Transverse colon (tissue), 4 donors: ENCODE results near the gene ITGB2. TPM values are rescaled to one million over a fixed set of nuclear protein-coding genes. Genes with fewer than 3 reads are reported as not detected.

Experiments used
- DNase-seq: peaks from one replicate; pipeline ENCODE4 v3.0.0-alpha.2; 2019
- H3K27ac ChIP-seq, 4 donors: fragments of 200-600 bp; sonication (generic); 2 replicates each; pipeline ENCODE4 v1.5.1; 2016 to 2018; ENCODE audit warnings: inconsistent platforms in 4 of 4
- H3K27me3 ChIP-seq: fragments of 200-600 bp; sonication (generic); 2 replicates; pipeline ENCODE4 v1.5.1; 2017; ENCODE audit warnings: inconsistent platforms
- H3K36me3 ChIP-seq, 4 donors: fragments of 200-600 bp; sonication (generic); 2 replicates each; pipeline ENCODE4 v1.5.1; 2017 to 2019; ENCODE audit warnings: inconsistent platforms in 4 of 4
- H3K4me1 ChIP-seq, 4 donors: fragments of 200-600 bp; sonication (generic); 2 replicates each; pipeline ENCODE4 v1.5.1; 2017 to 2020; ENCODE audit warnings: inconsistent platforms in 4 of 4
- H3K4me3 ChIP-seq, 4 donors: fragments of 200-600 bp; sonication (generic); 1 replicate in 1 of 4; 2 replicates in 3 of 4; pipeline versions ENCODE4 v1.5.1 to v1.6.1; 2017 to 2019; ENCODE audit warnings: inconsistent platforms in 4 of 4
- H3K9me3 ChIP-seq, 2 donors: fragments of 200-600 bp; sonication (generic); 2 replicates each; pipeline ENCODE4 v1.5.1; 2017 to 2019; ENCODE audit warnings: inconsistent platforms in 2 of 2
- EP300 ChIP-seq: sonication (generic); formaldehyde crosslinking; IDR thresholded peaks from one replicate; pipeline ENCODE4 v1.6.1; 2017; ENCODE audit warnings: antibody characterized with exemption, low read depth
- POLR2A ChIP-seq: fragments of 450-650 bp; IDR thresholded peaks from one replicate; pipeline ENCODE4 v1.6.1; 2016; ENCODE audit warnings: antibody characterized with exemption, mild to moderate bottlenecking, moderate library complexity
- POLR2AphosphoS5 ChIP-seq, 3 donors: sonication (generic); formaldehyde crosslinking; IDR thresholded peaks; one replicate each; pipeline ENCODE4 v1.6.1; 2016; ENCODE audit warnings: antibody characterized with exemption in 3 of 3
- WGBS, 2 donors: methylation state at CpG; one replicate each; pipeline ENCODE4 v1.1.5; 2018; ENCODE audit warnings: low coverage in 1 of 2; 5-methylcytosine and 5-hydroxymethylcytosine counted together
- in situ Hi-C, 4 donors: fragments of 200-750 bp; cut with MboI; loops; one replicate each; pipeline versions ENCODE4 v1.15.0 to v1.15.1; 2017; ENCODE audit warnings: low sequenced_read_pairs in 3 of 4, low pct_ligation_motif_present in 1 of 4, low pct_unique_long_range_greater_than_20kb in 1 of 4
- intact Hi-C: fragments of 100-400 bp; cut with DNase I; formaldehyde crosslinking; loops from one replicate; pipeline ENCODE4 v1.15.1; 2023; ENCODE audit warnings: low total_unique reads
- total RNA-seq, 4 donors: library from RNA; depleted of rRNA; stranded (reverse); fragments of >200 nt; gene quantifications; one replicate each; pipeline ENCODE4 v1.1.0, GENCODE V29; 2016
- TF ChIP-seq, protein P1 (sequence below), 5 experiments: fragments of 200-600 bp in 3 of 5; fragments of 450-650 bp in 2 of 5; sonication (generic) in 3 of 5; IDR thresholded peaks; 1 replicate in 2 of 5; 2 replicates in 3 of 5; pipeline ENCODE4 v1.5.1; 2016 to 2017; ENCODE audit warnings: antibody characterized with exemption in 5 of 5, inconsistent platforms in 3 of 5, mild to moderate bottlenecking in 2 of 5, moderate library complexity in 1 of 5

ITGB2 gene
- total RNA-seq, 4 donors from 2014 or later = 14.2 to 32.4 (median 24.9) TPM

DNA sequence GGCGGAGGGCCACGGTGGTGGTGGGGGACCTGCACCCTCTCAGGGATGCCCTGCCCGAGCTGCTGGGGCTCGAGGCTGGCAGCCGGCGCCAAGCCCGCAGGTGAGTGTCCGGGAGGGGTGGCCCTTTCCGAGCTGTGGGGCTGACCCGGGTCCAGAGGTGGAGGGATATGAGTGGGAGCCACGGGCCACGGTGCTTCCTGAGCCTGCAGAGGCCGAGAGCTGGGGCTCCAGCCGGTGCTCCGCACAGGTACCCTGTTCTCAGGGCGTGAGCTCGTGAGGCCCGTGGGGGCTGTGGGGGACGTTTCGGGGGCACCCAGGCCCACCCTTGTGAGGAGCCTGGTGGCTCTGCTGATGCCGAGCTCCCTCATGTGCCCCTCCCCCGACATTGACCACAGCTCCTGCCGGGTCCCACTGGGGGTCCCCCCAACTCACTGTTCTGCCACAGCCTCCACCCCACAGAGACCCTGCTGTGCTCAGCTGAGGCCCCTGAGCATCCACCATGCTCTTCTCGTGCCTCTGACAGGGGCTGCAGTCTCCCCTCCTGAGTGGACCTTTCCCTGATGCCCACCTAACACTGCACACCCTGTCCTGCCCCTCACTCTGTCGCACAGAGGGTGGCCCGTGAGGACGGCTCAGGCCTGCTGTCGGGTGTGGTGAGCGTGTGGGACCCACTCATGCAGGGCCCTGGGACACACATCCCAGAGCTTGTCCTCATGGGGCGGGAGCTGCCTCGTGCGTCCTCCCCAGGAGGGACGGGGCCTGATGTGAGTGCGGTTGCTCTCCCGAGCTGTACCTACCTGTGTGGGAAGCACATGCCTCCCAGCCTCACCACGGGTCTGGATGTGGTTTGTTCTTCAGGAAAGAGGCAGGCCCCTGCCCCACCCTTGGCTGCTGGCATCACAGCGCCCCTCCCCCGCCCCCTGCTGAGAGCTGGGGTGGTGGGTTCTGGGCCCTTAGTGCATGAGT lies 46.7 kb upstream of the ITGB2 start:
- Histone ChIP-seq H3K27ac (peak overlapping the region; percentile 46 to 80 (median 62)), H3K4me3 (peak overlapping the region in 3 of 4 donors; percentile 2 to 28 (median 9)), H3K27me3 (no peaks in the 10 kb centered on the region), H3K9me3 (no peaks in the 10 kb centered on the region), H3K36me3 (no peaks in the 10 kb centered on the region), H3K4me1 (peaks cover 8 to 38% (median 22%) of the 10 kb centered on the region in 4 donors)
- intact Hi-C loops = no loop called here
- in situ Hi-C loops = no loop called here
- WGBS, 2 donors = 80% methylated on average over 29 of the region's 38 CpGs; no CpG with 5 or more reads in 1 of the 2 donors
- DNase-seq = no peak
- TF ChIP-seq POLR2A (no peak), EP300 (no peak), POLR2AphosphoS5 (IDR thresholded peaks at IDR 0.05) (no peak)
- TF ChIP-seq, protein P1, sequence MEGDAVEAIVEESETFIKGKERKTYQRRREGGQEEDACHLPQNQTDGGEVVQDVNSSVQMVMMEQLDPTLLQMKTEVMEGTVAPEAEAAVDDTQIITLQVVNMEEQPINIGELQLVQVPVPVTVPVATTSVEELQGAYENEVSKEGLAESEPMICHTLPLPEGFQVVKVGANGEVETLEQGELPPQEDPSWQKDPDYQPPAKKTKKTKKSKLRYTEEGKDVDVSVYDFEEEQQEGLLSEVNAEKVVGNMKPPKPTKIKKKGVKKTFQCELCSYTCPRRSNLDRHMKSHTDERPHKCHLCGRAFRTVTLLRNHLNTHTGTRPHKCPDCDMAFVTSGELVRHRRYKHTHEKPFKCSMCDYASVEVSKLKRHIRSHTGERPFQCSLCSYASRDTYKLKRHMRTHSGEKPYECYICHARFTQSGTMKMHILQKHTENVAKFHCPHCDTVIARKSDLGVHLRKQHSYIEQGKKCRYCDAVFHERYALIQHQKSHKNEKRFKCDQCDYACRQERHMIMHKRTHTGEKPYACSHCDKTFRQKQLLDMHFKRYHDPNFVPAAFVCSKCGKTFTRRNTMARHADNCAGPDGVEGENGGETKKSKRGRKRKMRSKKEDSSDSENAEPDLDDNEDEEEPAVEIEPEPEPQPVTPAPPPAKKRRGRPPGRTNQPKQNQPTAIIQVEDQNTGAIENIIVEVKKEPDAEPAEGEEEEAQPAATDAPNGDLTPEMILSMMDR (IDR thresholded peaks at IDR 0.05) = no peak

DNA sequence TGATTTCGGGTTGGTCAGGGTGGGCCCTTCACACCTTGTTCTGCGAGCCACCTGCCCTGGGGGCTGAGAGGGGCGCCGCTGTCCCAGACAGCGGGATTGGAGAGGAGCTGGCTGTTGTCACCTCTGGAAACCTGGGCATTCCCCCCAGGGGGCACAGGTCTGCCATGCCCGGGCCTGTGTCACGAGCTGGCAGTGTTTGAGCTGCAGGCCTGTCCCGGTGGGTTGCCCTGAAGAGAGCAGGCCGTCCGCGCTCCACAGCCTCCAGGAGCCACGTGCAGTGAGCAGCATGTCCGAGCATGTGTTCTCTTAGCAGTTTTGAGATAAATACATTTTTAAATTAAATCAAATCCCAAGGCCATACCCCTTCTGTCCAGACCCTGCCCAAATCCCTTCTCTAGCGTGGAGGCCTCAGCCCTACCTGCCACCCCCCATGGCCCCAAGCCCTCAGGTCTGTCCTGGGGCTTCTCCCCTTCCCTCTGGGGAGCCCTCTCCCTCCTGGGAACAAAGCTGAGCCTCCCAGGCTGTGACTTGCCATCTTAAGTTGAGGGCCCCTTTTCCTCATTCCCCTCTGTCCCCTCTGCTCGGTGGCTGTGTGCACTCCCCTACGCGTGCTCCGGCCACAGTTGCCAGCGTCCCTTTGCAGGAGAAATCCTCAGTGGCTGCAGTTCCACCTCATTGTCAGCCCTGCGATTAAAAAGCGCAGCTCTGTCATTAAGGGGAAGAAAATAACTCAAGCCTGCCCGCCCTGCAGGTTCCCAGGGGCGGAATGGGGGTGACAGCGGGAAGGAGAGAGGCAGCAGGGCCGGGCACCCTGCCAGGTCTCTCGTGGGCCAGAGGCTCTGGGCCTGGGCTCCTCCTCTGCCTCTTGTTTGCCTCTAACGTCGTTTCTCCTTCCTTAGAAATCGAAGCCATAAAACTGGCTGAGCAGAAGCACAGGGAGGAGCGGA lies 45.7 kb upstream of the ITGB2 start:
- no peak for DNase-seq
- Histone ChIP-seq H3K4me3 (peak overlapping the region in 2 of 4 donors; percentile 9 to 28), H3K4me1 (peaks cover 10 to 45% (median 22%) of the 10 kb centered on the region in 4 donors), H3K9me3 (no peaks in the 10 kb centered on the region), H3K36me3 (no peaks in the 10 kb centered on the region), H3K27me3 (no peaks in the 10 kb centered on the region), H3K27ac (peak overlapping the region; percentile 46 to 80 (median 62))
- intact Hi-C loops (no loop called here), in situ Hi-C loops (no loop called here)
- 71 to 100% methylated on average over 6 to 28 of the region's 30 CpGs for WGBS, 2 donors
- TF ChIP-seq POLR2AphosphoS5 (IDR thresholded peaks at IDR 0.05) (no peak), EP300 (no peak), POLR2A (no peak)
- TF ChIP-seq, protein P1 (IDR thresholded peaks at IDR 0.05) = no peak

DNA sequence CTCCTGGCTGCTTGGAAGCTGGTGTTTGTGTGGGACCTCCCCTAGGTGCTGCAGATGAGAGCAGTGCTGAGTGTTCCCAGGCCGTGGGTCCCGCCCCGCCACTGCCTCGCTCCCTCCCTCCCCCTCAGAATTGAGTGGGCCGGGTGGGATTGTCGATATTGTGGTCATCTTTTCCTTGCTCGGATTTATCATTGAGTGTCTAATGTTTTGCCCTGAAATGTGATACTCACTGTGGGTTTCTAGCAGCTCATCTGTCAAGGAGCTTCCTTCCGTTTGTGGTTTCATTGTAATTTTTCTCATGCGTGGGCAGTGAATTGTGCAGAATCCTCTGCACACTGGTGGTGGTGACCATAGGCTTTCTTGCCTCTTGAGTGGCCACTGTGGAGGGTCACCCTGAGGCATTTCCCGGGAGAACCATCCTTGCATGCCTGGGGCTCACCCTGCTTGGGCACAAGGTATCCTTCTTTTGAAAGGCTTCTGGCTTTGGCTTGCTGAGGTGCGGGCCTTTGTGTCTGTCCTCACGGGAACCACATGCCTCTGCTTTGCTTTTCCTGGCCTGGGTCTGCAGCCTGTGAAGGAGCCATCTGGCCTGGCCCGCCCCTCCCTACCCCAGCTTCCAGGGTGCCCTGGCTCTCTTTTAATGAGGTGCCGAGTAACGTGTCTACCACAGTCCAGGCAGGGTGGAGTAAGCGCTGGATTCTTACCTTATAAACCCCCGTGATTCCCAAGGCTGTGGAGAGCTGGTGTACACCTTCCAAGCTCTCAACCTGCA lies 44.7 kb upstream of the ITGB2 start:
- TF ChIP-seq, protein P1 (IDR thresholded peaks at IDR 0.05) = no peak
- TF ChIP-seq EP300 (no peak), POLR2AphosphoS5 (IDR thresholded peaks at IDR 0.05) (no peak), POLR2A (no peak)
- Histone ChIP-seq H3K36me3 (no peaks in the 10 kb centered on the region), H3K27me3 (no peaks in the 10 kb centered on the region), H3K4me1 (peaks cover 10 to 47% (median 22%) of the 10 kb centered on the region in 4 donors), H3K9me3 (no peaks in the 10 kb centered on the region), H3K4me3 (no peak overlapping the region), H3K27ac (peak overlapping the region in 2 of 4 donors; percentile 55 to 80)
- in situ Hi-C loops = no loop called here
- 95% methylated on average over 17 of the region's 17 CpGs; no CpG with 5 or more reads in 1 of the 2 donors for WGBS, 2 donors
- no peak for DNase-seq
- intact Hi-C loops = no loop called here
